C4-2B (cell line): ENCODE data around the gene TNRC6B.

Experiments used
- CTCF ChIP-seq: fragments of 450-650 bp; conservative IDR thresholded peaks from 2 replicates; pipeline ENCODE4 v1.5.1; 2017; ENCODE audit warnings: mild to moderate bottlenecking
- ZFX ChIP-seq: fragments of 450-650 bp; IDR thresholded peaks from 2 replicates; pipeline ENCODE4 v1.6.1; 2017

- TF ChIP-seq CTCF (no peak), ZFX (no peak)
These were observed 85.5 kb downstream of the TNRC6B start for GRCh38 chr22:40263191-40263590.
